SK-N-SH (cell line): ENCODE measurements around the gene LRSAM1. TPM values are rescaled to one million over a fixed set of nuclear protein-coding genes. Genes with fewer than 3 reads are reported as not detected.
A peak's percentile ranks its signal among the peaks of the same experiment; 100 is the strongest.

Source experiments
- CTCF ChIA-PET: fragments of 300-600, 350-600 bp; formaldehyde crosslinking; extraction: SDS; loops from one replicate; lab custom pipeline; 2021; lab: Yijun Ruan, JAX
- POLR2A ChIA-PET: fragments of 350-600 bp; sonication (Branson Sonifier 250); formaldehyde crosslinking; extraction: SDS; loops from one replicate; lab custom pipeline; 2020; ENCODE audit warnings: antibody characterized with exemption, inconsistent platforms; lab: Yijun Ruan, JAX
- DNase-seq: peaks from one replicate; pipeline ENCODE4 v3.0.0; 2012
- H2AFZ ChIP-seq: fragments of 200-600 bp; sonication (generic); 2 replicates; pipeline ENCODE4 v1.8.1; 2016; ENCODE audit warnings: antibody characterized with exemption, mild to moderate bottlenecking, low read depth
- H3F3A ChIP-seq: fragments of 200-600 bp; sonication (generic); replicated peaks from 2 replicates; pipeline ENCODE3; 2016; ENCODE audit warnings: antibody characterized with exemption, mild to moderate bottlenecking; ENCODE audit not compliant: insufficient read depth
- H3K27ac ChIP-seq, 2 experiments: fragments of 200-500 bp in 1 of 2; fragments of 200-600 bp in 1 of 2; sonication (Bioruptor generic) in 1 of 2; sonication (generic), shearing (Covaris generic) in 1 of 2; 2 replicates each; pipeline versions ENCODE4 v1.5.1 to v1.6.1; 2014 to 2016; ENCODE audit warnings: low read depth in 2 of 2, inconsistent platforms in 1 of 2, low read length in 1 of 2, mild to moderate bottlenecking in 1 of 2, mixed read lengths in 1 of 2
- H3K27me3 ChIP-seq: fragments of 200-600 bp; sonication (generic), shearing (Covaris generic); 2 replicates; pipeline ENCODE4 v1.6.1; 2016; ENCODE audit warnings: mixed run types; ENCODE audit not compliant: insufficient read depth
- H3K36me3 ChIP-seq, 2 experiments: fragments of 200-500 bp in 1 of 2; fragments of 200-600 bp in 1 of 2; sonication (Bioruptor generic) in 1 of 2; sonication (generic) in 1 of 2; replicated peaks in 1 of 2; 2 replicates each; pipeline versions ENCODE3 to v1.5.1; 2014 to 2016; ENCODE audit warnings: low read length in 1 of 2, mild to moderate bottlenecking in 1 of 2; ENCODE audit not compliant: insufficient read depth in 2 of 2, control insufficient read depth in 1 of 2
- H3K4me1 ChIP-seq, 2 experiments: fragments of 200-500 bp in 1 of 2; fragments of 200-600 bp in 1 of 2; sonication (Bioruptor generic) in 1 of 2; sonication (generic), shearing (Covaris generic) in 1 of 2; 2 replicates each; pipeline versions ENCODE4 v1.5.1 to v1.6.1; 2014 to 2016; ENCODE audit warnings: low read depth in 1 of 2, low read length in 1 of 2, mixed run types in 1 of 2; ENCODE audit not compliant: insufficient read depth in 2 of 2, control insufficient read depth in 1 of 2
- H3K4me2 ChIP-seq: fragments of 200-600 bp; sonication (generic), shearing (Covaris generic); 2 replicates; pipeline ENCODE4 v1.6.1; 2017; ENCODE audit warnings: mixed run types
- H3K4me3 ChIP-seq, 2 experiments: fragments of 200-500 bp in 1 of 2; fragments of 200-600 bp in 1 of 2; sonication (Bioruptor generic) in 1 of 2; sonication (generic), shearing (Covaris generic) in 1 of 2; 2 replicates each; pipeline versions ENCODE4 v1.5.1 to v1.8.1; 2014 to 2016; ENCODE audit warnings: low read depth in 2 of 2, inconsistent platforms in 1 of 2, low read length in 1 of 2, mild to moderate bottlenecking in 1 of 2, mixed read lengths in 1 of 2, moderate library complexity in 1 of 2
- H3K79me2 ChIP-seq: fragments of 200-600 bp; sonication (generic); 2 replicates; pipeline ENCODE4 v1.8.1; 2017; ENCODE audit warnings: mild to moderate bottlenecking; ENCODE audit not compliant: insufficient read depth
- H3K9ac ChIP-seq: fragments of 200-600 bp; sonication (generic); 2 replicates; pipeline ENCODE4 v1.6.1; 2017; ENCODE audit warnings: mixed run types
- H3K9me2 ChIP-seq: fragments of 200-600 bp; sonication (generic); 2 replicates; pipeline ENCODE4 v1.6.1; 2017; ENCODE audit warnings: mixed run types
- H3K9me3 ChIP-seq: fragments of 200-600 bp; sonication (generic); 2 replicates; pipeline ENCODE4 v1.6.1; 2017; ENCODE audit warnings: mixed run types, mild to moderate bottlenecking, moderate library complexity
- H4K20me1 ChIP-seq: fragments of 200-600 bp; sonication (generic); 2 replicates; pipeline ENCODE4 v1.6.1; 2017; ENCODE audit warnings: mild to moderate bottlenecking, mixed run types; ENCODE audit not compliant: insufficient read depth
- EZH2phosphoT487 ChIP-seq: fragments of 200-600 bp; sonication (generic); IDR thresholded peaks from 2 replicates; pipeline ENCODE4 v1.6.1; 2017; ENCODE audit warnings: low read depth, mixed run types, mild to moderate bottlenecking, antibody characterized with exemption, moderate library complexity, borderline replicate concordance
- FOSL2 ChIP-seq: IDR thresholded peaks from 2 replicates; pipeline ENCODE4 v1.4.0; 2012; ENCODE audit warnings: low read depth, mild to moderate bottlenecking, moderate library complexity, borderline replicate concordance
- FOXM1 ChIP-seq: IDR thresholded peaks from 2 replicates; pipeline ENCODE4 v1.4.0; 2012; ENCODE audit warnings: low read depth, mild to moderate bottlenecking
- GABPA ChIP-seq: IDR thresholded peaks from 2 replicates; pipeline ENCODE4 v1.4.0; 2012; ENCODE audit warnings: low read depth, mild to moderate bottlenecking
- GATA2 ChIP-seq: sonication (generic); formaldehyde crosslinking; IDR thresholded peaks from 2 replicates; pipeline ENCODE4 v1.5.0; 2020; ENCODE audit warnings: mild to moderate bottlenecking, missing genetic modification reagents
- MXI1 ChIP-seq: IDR thresholded peaks from 2 replicates; pipeline ENCODE4 v1.6.1; 2012; ENCODE audit warnings: mild to moderate bottlenecking, low read depth, low read length, improper control_type of control experiment
- NFIC ChIP-seq: IDR thresholded peaks from 2 replicates; pipeline ENCODE4 v1.4.0; 2012; ENCODE audit warnings: borderline replicate concordance
- POLR2AphosphoS5 ChIP-seq: IDR thresholded peaks from 2 replicates; pipeline ENCODE4 v1.6.1; 2012; ENCODE audit warnings: low read depth, low read length
- RFX5 ChIP-seq: IDR thresholded peaks from 2 replicates; pipeline ENCODE4 v1.6.1; 2012; ENCODE audit warnings: mild to moderate bottlenecking, improper control_type of control experiment, low read length
- RXRA ChIP-seq: IDR thresholded peaks from 2 replicates; pipeline ENCODE4 v1.4.0; 2012; ENCODE audit warnings: low read depth, mild to moderate bottlenecking, borderline replicate concordance
- SMC3 ChIP-seq: IDR thresholded peaks from 2 replicates; pipeline ENCODE4 v1.6.1; 2012; ENCODE audit warnings: low read depth, low read length, improper control_type of control experiment
- TCF12 ChIP-seq: IDR thresholded peaks from 2 replicates; pipeline ENCODE4 v1.4.0; 2012
- TEAD4 ChIP-seq: IDR thresholded peaks from 2 replicates; pipeline ENCODE4 v1.4.0; 2012; ENCODE audit warnings: mild to moderate bottlenecking, borderline replicate concordance; ENCODE audit not compliant: insufficient read depth
- WGBS: methylation state at CpG from one replicate; pipeline ENCODE4 v1.1.6; 2017; ENCODE audit warnings: low lambda C conversion rate; 5-methylcytosine and 5-hydroxymethylcytosine counted together
- polyA plus RNA-seq, 3 experiments: library from polyadenylated mRNA; depleted of rRNA; stranded (reverse); fragments of >200 nt; gene quantifications; 2 replicates each; pipeline ENCODE4 v1.2.3, GENCODE V29; 2012
- TF ChIP-seq, protein P1 (sequence below): IDR thresholded peaks from 2 replicates; pipeline ENCODE4 v1.6.1; 2012; ENCODE audit warnings: mild to moderate bottlenecking, low read depth, low read length, moderate library complexity
- TF ChIP-seq, protein P2 (sequence below): IDR thresholded peaks from 2 replicates; pipeline ENCODE4 v1.4.0; 2012; ENCODE audit warnings: low read depth, borderline replicate concordance
- TF ChIP-seq, protein P3 (sequence below): fragments of 150-350 bp; IDR thresholded peaks from 2 replicates; pipeline ENCODE4 v1.6.1; 2017; ENCODE audit warnings: antibody characterized with exemption, low read length, low read depth, borderline replicate concordance
- TF ChIP-seq, protein P4 (sequence below): IDR thresholded peaks from 2 replicates; pipeline ENCODE4; 2012

Gene LRSAM1
- polyA plus RNA-seq, 1 of the 3 experiments (the other 2 are of a cell fraction) = 8.0 TPM

DNA sequence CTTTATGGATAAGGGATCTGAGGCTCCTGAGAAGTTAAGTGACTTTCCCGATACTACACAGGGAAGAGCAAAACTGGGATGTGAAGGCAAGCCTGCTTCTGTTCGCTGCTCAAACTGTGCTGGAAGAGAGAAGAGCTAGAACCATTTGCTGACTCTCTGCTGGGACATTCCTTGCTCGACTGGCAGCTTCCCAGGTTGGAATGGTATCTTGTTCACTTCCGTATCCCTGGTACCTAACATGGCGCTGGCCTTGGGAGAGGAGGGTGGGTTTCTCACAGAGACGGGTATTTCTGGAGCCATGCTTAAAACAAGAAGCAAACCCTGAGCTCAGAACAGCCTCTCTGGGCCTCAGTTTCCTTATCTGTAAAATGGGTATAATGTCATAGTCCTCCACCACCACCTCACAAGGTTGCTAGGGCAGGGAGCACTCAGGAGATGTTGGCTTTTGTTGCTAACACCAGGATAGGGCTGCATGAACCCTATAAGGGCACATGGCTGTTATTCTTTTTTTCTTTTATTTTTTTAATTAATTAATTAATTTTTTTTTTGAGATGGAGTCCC lies 92.7 kb downstream of the LRSAM1 start:
- Histone ChIP-seq H3K4me2 (no peak overlapping the region), H4K20me1 (peaks cover 99% of the 10 kb centered on the region), H3K27me3 (no peaks in the 10 kb centered on the region), H3K9me2 (no peaks in the 10 kb centered on the region), H3K9ac (no peak overlapping the region), H3K4me3 (no peak overlapping the region), H3F3A (peaks cover 28% of the 10 kb centered on the region), H3K9me3 (no peaks in the 10 kb centered on the region), H3K36me3 (no peaks in the 10 kb centered on the region), H3K4me1 (peaks cover 28 to 29% of the 10 kb centered on the region in 2 experiments; a peak in 3 of 4 replicates), H3K79me2 (peaks cover 100% of the 10 kb centered on the region), H2AFZ (no peak overlapping the region), H3K27ac (peak overlapping the region in 1 of 2 experiments; percentile 17; a peak in 1 of 4 replicates)
- CTCF ChIA-PET = interaction anchor here (0.6 to 1.7 kb wide), 2 partner anchors 13 to 41 kb away, joined by 3 to 4 read pairs; no protein-coding TSS in a partner anchor
- WGBS = 95% methylated on average over 6 of the region's 6 CpGs
- DNase-seq = no peak
- POLR2A ChIA-PET = interaction anchor here (0.8 kb wide), 1 partner anchor 13 kb away, joined by 3 read pairs; no protein-coding TSS in a partner anchor
- TF ChIP-seq SMC3 (no peak), TCF12 (no peak), GATA2 (CRISPR knock-in tag) (no peak), TEAD4 (no peak), POLR2AphosphoS5 (no peak), RXRA (no peak), FOSL2 (no peak), EZH2phosphoT487 (no peak), MXI1 (no peak), NFIC (no peak), FOXM1 (no peak), RFX5 (no peak), GABPA (no peak)
- TF ChIP-seq, protein P1, sequence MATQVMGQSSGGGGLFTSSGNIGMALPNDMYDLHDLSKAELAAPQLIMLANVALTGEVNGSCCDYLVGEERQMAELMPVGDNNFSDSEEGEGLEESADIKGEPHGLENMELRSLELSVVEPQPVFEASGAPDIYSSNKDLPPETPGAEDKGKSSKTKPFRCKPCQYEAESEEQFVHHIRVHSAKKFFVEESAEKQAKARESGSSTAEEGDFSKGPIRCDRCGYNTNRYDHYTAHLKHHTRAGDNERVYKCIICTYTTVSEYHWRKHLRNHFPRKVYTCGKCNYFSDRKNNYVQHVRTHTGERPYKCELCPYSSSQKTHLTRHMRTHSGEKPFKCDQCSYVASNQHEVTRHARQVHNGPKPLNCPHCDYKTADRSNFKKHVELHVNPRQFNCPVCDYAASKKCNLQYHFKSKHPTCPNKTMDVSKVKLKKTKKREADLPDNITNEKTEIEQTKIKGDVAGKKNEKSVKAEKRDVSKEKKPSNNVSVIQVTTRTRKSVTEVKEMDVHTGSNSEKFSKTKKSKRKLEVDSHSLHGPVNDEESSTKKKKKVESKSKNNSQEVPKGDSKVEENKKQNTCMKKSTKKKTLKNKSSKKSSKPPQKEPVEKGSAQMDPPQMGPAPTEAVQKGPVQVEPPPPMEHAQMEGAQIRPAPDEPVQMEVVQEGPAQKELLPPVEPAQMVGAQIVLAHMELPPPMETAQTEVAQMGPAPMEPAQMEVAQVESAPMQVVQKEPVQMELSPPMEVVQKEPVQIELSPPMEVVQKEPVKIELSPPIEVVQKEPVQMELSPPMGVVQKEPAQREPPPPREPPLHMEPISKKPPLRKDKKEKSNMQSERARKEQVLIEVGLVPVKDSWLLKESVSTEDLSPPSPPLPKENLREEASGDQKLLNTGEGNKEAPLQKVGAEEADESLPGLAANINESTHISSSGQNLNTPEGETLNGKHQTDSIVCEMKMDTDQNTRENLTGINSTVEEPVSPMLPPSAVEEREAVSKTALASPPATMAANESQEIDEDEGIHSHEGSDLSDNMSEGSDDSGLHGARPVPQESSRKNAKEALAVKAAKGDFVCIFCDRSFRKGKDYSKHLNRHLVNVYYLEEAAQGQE = no peak
- TF ChIP-seq, protein P2, sequence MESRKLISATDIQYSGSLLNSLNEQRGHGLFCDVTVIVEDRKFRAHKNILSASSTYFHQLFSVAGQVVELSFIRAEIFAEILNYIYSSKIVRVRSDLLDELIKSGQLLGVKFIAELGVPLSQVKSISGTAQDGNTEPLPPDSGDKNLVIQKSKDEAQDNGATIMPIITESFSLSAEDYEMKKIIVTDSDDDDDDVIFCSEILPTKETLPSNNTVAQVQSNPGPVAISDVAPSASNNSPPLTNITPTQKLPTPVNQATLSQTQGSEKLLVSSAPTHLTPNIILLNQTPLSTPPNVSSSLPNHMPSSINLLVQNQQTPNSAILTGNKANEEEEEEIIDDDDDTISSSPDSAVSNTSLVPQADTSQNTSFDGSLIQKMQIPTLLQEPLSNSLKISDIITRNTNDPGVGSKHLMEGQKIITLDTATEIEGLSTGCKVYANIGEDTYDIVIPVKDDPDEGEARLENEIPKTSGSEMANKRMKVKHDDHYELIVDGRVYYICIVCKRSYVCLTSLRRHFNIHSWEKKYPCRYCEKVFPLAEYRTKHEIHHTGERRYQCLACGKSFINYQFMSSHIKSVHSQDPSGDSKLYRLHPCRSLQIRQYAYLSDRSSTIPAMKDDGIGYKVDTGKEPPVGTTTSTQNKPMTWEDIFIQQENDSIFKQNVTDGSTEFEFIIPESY = no peak
- TF ChIP-seq, protein P3, sequence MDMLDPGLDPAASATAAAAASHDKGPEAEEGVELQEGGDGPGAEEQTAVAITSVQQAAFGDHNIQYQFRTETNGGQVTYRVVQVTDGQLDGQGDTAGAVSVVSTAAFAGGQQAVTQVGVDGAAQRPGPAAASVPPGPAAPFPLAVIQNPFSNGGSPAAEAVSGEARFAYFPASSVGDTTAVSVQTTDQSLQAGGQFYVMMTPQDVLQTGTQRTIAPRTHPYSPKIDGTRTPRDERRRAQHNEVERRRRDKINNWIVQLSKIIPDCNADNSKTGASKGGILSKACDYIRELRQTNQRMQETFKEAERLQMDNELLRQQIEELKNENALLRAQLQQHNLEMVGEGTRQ = no peak
- TF ChIP-seq, protein P4, sequence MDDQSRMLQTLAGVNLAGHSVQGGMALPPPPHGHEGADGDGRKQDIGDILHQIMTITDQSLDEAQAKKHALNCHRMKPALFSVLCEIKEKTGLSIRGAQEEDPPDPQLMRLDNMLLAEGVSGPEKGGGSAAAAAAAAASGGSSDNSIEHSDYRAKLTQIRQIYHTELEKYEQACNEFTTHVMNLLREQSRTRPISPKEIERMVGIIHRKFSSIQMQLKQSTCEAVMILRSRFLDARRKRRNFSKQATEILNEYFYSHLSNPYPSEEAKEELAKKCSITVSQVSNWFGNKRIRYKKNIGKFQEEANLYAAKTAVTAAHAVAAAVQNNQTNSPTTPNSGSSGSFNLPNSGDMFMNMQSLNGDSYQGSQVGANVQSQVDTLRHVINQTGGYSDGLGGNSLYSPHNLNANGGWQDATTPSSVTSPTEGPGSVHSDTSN = no peak
